Omental fat pad (tissue), 4 donors: Measurements from ENCODE around the gene MICALL1. TPM values are rescaled to one million over a fixed set of nuclear protein-coding genes. Genes with fewer than 3 reads are reported as not detected.

Source experiments
- ATAC-seq: fragments of 150-250 bp; one replicate; pipeline ENCODE4 v1.9.1; 2016; ENCODE audit warnings: mild to moderate bottlenecking, moderate library complexity; ENCODE audit not compliant: low FRiP score
- DNase-seq: peaks from one replicate; pipeline ENCODE4 v3.0.0-alpha.2; 2019; ENCODE audit warnings: low spot score
- total RNA-seq, 4 donors: library from RNA; depleted of rRNA; stranded (reverse); fragments of >200 nt; gene quantifications; one replicate each; pipeline ENCODE4 v1.1.0, GENCODE V29; 2016
- TF ChIP-seq, protein P1 (sequence below), 3 donors: fragments of 450-650 bp; IDR thresholded peaks; one replicate each; pipeline ENCODE4 v1.5.1; 2016 to 2017; ENCODE audit warnings: antibody characterized with exemption in 3 of 3, mild to moderate bottlenecking in 3 of 3, moderate library complexity in 2 of 3

MICALL1 gene
- total RNA-seq, 4 donors from 2014 or later: 15.4 to 42.4 (median 20.6) TPM

DNA sequence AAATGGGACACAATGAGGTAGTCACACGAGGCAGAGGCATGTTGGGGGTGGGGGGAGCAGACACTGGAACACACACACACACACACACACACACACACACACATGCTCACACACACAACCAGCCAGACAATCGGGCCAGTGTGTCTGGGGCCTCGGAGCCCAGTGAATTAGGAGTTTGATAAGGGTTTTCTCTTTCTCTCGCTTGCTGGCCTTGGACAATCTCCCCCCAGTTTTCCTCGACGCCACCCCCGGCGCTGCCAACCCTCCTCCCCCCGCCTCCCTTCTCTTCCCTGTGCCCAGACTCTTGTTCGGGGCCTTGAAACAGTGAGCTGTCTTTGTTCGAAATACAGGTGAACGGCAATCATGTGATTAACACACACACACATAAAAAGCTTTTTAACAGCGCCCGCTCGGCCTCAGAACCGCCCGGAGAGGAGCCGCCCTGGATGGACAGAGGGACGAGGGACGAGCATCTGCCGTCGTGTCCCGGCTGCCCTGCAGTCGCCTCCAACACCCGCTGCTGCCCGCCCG lies 79.7 kb downstream of the MICALL1 start:
- no peak for ATAC-seq
- TF ChIP-seq, protein P1, sequence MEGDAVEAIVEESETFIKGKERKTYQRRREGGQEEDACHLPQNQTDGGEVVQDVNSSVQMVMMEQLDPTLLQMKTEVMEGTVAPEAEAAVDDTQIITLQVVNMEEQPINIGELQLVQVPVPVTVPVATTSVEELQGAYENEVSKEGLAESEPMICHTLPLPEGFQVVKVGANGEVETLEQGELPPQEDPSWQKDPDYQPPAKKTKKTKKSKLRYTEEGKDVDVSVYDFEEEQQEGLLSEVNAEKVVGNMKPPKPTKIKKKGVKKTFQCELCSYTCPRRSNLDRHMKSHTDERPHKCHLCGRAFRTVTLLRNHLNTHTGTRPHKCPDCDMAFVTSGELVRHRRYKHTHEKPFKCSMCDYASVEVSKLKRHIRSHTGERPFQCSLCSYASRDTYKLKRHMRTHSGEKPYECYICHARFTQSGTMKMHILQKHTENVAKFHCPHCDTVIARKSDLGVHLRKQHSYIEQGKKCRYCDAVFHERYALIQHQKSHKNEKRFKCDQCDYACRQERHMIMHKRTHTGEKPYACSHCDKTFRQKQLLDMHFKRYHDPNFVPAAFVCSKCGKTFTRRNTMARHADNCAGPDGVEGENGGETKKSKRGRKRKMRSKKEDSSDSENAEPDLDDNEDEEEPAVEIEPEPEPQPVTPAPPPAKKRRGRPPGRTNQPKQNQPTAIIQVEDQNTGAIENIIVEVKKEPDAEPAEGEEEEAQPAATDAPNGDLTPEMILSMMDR (IDR thresholded peaks at IDR 0.05): no peak
- no peak for DNase-seq

DNA sequence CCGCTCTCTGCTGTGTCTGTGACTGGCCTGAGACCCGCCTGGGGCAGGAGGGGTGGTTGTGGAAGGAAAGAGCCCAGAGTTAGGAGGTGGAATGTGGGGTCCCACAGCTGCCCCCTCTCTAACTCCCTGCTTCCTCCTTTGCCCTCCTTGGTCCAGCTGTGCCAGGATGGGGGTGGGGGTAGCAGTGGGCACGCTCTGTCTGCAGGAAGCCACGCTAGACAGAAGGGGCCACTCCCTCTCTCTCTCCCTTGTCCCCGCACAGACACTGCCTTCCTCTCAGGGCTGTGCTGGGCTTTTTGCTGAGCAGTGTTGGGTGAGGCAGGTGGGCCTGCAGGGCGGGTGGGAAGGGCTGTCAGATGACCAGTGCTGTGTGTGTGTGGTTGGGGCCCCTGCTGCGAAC lies 80.3 kb downstream of the MICALL1 start:
- TF ChIP-seq, protein P1 (IDR thresholded peaks at IDR 0.05): no peak
- ATAC-seq: no peak
- no peak for DNase-seq

DNA sequence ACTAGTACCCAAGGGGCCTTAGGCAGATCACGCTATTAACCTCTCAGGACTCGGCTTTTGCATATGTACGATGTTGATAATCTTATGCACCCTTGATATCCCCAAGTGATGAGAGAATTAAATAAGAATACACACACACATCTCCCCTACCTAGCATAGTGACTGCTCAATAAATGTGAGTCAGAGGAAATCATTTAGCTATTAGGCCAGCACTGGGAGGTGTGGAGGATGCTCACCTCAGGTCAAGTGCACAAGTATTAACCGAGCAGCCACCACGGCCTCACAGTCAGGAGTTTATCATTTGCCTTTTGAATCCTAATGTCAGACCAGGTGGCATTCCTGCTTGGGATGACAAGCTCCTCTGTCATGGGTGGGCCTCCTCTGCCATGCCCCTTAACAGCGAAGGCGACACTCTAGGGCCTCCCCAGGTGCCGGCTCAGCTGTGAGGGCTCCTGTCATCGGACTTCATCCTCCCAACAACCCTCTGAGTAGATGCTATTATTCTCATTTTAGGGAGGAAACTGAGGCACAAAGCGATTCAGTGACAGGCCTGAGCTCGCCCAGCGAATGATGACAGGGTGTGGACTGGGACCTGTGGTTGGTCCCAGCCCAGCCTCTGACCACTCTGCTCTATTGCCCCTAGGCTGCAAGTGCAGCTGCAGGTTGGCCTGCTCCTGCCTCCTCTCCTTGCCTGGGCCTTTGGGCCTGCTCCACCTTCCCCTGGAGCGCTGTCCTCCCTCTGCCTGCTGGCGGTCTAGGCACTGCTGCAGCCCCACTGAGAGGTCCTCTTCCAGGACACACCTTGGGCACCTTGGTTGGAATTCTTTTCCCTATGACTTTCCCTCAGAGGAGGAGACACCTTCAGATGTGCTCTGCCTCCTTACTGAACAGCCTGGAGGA lies 83.3 kb downstream of the MICALL1 start:
- DNase-seq (no peak), ATAC-seq (no peak)
- TF ChIP-seq, protein P1 (IDR thresholded peaks at IDR 0.05): no peak

DNA sequence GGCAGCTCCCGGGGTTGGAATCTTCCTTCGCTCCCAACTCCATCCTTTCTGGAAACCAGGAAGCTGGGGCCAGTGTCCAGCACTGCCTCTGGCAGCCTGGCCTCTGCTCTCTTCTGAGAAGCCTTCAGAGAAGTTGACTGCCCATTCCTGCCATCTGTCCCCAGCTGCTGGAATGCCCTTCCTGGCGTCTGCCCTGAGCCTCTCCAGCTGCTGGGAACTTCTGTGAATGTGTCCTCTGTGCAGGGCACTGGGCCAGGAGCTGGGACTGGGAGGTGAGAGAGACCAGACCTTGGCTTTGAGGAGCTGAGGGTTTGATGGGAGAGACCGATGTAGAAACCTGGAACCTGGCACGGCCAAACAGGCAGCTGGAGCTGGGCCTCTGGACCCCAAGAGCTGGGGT lies 84.2 kb downstream of the MICALL1 start:
- ATAC-seq (no peak), DNase-seq (no peak)
- TF ChIP-seq, protein P1 (IDR thresholded peaks at IDR 0.05): no peak

- ATAC-seq (no peak), DNase-seq (no peak)
- TF ChIP-seq, protein P1 (IDR thresholded peaks at IDR 0.05): no peak
Measured at GRCh38 chr22:37990862-37991261, 84.8 kb downstream of the MICALL1 start.

DNA sequence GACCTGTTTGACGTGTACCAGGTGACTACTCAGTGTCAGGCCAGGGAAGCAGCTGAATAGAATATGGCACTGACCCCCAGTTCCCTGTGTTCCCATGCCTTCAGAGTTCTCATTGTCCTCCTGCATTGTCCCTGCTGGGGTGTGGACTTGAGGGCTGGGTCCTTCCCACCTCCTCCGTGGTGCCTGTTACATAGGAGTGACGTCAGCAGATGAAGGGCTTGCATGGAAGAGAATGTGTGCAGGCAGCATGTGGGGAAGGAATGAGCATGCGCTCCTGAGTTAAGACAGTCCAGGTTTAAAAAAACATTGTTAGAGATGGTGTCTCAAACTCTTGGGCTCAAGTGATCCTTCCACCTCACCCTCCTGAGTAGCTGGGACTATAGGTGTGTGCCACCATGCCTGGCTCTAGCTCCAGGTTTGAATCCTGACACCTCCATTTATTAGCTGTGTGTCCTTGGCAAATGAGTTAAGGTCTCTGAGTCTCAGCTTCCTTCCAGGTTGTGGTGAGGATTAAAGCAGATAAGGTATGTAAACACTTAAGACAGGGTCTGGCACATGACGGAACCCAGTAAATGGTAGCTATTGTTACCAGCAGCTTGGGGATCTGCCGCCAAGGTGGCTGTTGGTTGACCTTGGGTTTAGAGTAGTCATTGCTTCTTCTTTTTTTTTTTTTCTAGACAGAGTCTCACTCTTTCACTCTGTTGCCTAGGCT lies 85.8 kb downstream of the MICALL1 start:
- ATAC-seq: no peak
- TF ChIP-seq, protein P1 (IDR thresholded peaks at IDR 0.05): no peak

More for the DNA sequence above, 85.8 kb downstream of the MICALL1 start:
- no peak for DNase-seq

Other genes with a start within 250 kb of the MICALL1 start
- 1 to 10 TPM; 3.8 to 5.4 (median 4.3) TPM for gene PDXP, start 247.6 kb upstream of the MICALL1 start, total RNA-seq
- gene LGALS1, start 230.7 kb upstream of the MICALL1 start, total RNA-seq: 1,000 to 10,000 TPM; 1,558 to 2,934 (median 2,167) TPM
- 10 to 100 TPM; 16.4 to 34.8 (median 21.4) TPM for gene NOL12, start 220.0 kb upstream of the MICALL1 start, total RNA-seq
- gene TRIOBP, start 209.2 kb upstream of the MICALL1 start, total RNA-seq: 100 to 1,000 TPM in 1 of 4 donors, 10 to 100 TPM in 3; 79.2 to 179 (median 82.8) TPM
- 10 to 100 TPM in 1 of 4 donors, 1 to 10 TPM in 3; 6.5 to 12.0 (median 8.9) TPM for gene GCAT, start 98.4 kb upstream of the MICALL1 start, total RNA-seq
- not detected for gene GALR3, start 82.9 kb upstream of the MICALL1 start, total RNA-seq
- 10 to 100 TPM; 21.7 to 43.6 (median 28.6) TPM for gene ANKRD54, start 62.0 kb upstream of the MICALL1 start, total RNA-seq
- 100 to 1,000 TPM; 303 to 410 (median 328) TPM for gene EIF3L, start 56.9 kb upstream of the MICALL1 start, total RNA-seq
- gene C22orf23, start 47.3 kb downstream of the MICALL1 start, total RNA-seq: under 1 TPM in 1 of 4 donors, not detected in 3; 0.56 TPM
- 10 to 100 TPM; 57.3 to 73.9 (median 61.6) TPM for gene POLR2F, start 47.4 kb downstream of the MICALL1 start, total RNA-seq
- 1 to 10 TPM in 1 of 4 donors, not detected in 3; 2.5 TPM for gene SOX10, start 78.3 kb downstream of the MICALL1 start, total RNA-seq
- 10 to 100 TPM; 16.1 to 43.0 (median 31.6) TPM for gene PICK1, start 151.1 kb downstream of the MICALL1 start, total RNA-seq
- 1 to 10 TPM in 2 of 4 donors, under 1 TPM in 2; 0.24 to 3.2 (median 0.88) TPM for gene SLC16A8, start 177.9 kb downstream of the MICALL1 start, total RNA-seq
- 1 to 10 TPM; 2.6 to 4.3 (median 3.2) TPM for gene BAIAP2L2, start 204.4 kb downstream of the MICALL1 start, total RNA-seq